ENCODE measurements around the gene DHRS7. TPM values are rescaled to one million over a fixed set of nuclear protein-coding genes. Genes with fewer than 3 reads are reported as not detected.

DHRS7 gene
- total and polyA plus RNA-seq, 10 of the 15 experiments (the other 5 are each of a cell fraction or from before 2014, with no cell fraction given) = 55.0 to 99.8 (median 62.2) TPM

DNA sequence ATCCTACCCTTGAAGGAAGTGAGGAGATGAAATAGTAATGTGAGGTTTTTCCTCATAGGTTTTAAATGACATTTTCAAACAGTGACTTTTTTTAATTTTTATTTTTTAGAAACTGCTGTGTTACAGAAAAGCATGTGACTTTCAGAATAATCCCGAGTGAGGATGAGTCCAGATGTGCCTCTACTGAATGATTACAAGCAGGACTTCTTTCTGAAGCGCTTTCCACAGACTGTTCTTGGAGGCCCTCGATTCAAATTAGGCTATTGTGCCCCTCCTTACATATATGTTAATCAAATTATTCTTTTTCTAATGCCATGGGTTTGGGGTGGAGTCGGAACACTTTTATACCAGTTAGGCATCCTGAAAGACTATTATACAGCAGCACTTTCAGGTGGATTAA is 57.7 kb downstream of the DHRS7 start:
- no peak for FAIRE-seq
- intact Hi-C loops (cut with micrococcal nuclease; ENCODE audit: unreplicated experiment) = no loop called here
- RAD21 ChIA-PET (ENCODE audit: unreplicated experiment) = no interaction called here

More for the DNA sequence above, 57.7 kb downstream of the DHRS7 start:
- 85% methylated on average over 4 of the region's 4 CpGs for WGBS (ENCODE audit: insufficient coverage, insufficient replicate concordance, low lambda C conversion rate, missing lambda C conversion rate)
- Histone ChIP-seq H3K4me2 (ENCODE audit: control insufficient read depth, insufficient read depth) (no peak overlapping the region), H3K4me3 (no peak overlapping the region), H3K79me2 (ENCODE audit: control insufficient read depth, insufficient read depth, low read length) (peaks cover 10% of the 10 kb centered on the region), H3K4me1 (ENCODE audit: control insufficient read depth, insufficient read depth, low read length) (no peaks in the 10 kb centered on the region), H3K27ac (ENCODE audit: control insufficient read depth, insufficient read depth) (no peak overlapping the region), H3K27me3 (replicated peaks in 1 of 2; ENCODE audit: control insufficient read depth in 2 of 2, insufficient read depth in 2 of 2, low read length in 1 of 2) (no peaks in the 10 kb centered on the region), H3K9ac (ENCODE audit: control insufficient read depth, insufficient read depth, low read length) (no peak overlapping the region), H2AFZ (ENCODE audit: control insufficient read depth, low read depth, low read length) (no peak overlapping the region), H4K20me1 (ENCODE audit: control insufficient read depth, insufficient read depth) (no peaks in the 10 kb centered on the region), H3K36me3 (ENCODE audit: control insufficient read depth in 2 of 2, insufficient read depth in 2 of 2, low read length in 1 of 2) (peaks cover 0 to 6% of the 10 kb centered on the region in 2 experiments; a peak in 1 of 4 replicates), H3K9me3 (replicated peaks; ENCODE audit: control insufficient read depth, insufficient read depth, low read length) (no peaks in the 10 kb centered on the region; the same call in 1 of the 3 replicates)
- ATAC-seq = no peak
- SMC1A ChIA-PET (ENCODE audit: uncharacterized antibody, unreplicated experiment) = interaction anchor here (2.7 kb wide), 1 partner anchor 12 kb away, joined by 9 read pairs; no protein-coding TSS in a partner anchor
- CTCF ChIA-PET = no interaction called here
- TF ChIP-seq PAX5 (IDR thresholded peaks at IDR 0.05; ENCODE audit: borderline replicate concordance, low read depth, low read length) (no peak), ETV6 (conservative IDR thresholded peaks at IDR 0.05 in 1 of 2, IDR thresholded peaks at IDR 0.05 in 1 of 2; ENCODE audit: borderline replicate concordance in 1 of 2, low read depth in 1 of 2) (no peak), CBX5 (IDR thresholded peaks at IDR 0.05; ENCODE audit: low read depth) (no peak)
- TF ChIP-seq, protein P1, sequence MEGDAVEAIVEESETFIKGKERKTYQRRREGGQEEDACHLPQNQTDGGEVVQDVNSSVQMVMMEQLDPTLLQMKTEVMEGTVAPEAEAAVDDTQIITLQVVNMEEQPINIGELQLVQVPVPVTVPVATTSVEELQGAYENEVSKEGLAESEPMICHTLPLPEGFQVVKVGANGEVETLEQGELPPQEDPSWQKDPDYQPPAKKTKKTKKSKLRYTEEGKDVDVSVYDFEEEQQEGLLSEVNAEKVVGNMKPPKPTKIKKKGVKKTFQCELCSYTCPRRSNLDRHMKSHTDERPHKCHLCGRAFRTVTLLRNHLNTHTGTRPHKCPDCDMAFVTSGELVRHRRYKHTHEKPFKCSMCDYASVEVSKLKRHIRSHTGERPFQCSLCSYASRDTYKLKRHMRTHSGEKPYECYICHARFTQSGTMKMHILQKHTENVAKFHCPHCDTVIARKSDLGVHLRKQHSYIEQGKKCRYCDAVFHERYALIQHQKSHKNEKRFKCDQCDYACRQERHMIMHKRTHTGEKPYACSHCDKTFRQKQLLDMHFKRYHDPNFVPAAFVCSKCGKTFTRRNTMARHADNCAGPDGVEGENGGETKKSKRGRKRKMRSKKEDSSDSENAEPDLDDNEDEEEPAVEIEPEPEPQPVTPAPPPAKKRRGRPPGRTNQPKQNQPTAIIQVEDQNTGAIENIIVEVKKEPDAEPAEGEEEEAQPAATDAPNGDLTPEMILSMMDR (IDR thresholded peaks at IDR 0.05 in 2 of 3, conservative IDR thresholded peaks at IDR 0.05 in 1 of 3; ENCODE audit: control insufficient read depth in 2 of 3, extremely low read depth in 1 of 3, insufficient read depth in 1 of 3, low read depth in 3 of 3, low read length in 3 of 3) = no peak
- no TSS peak for BruUV-seq (replicated peaks)
- no peak for DNase-seq (ENCODE audit: low read depth, low spot score)
- in situ Hi-C loops (cut with MboI) = no loop called here
- POLR2A ChIA-PET = no interaction called here

All from GM12878 (cell line).